ENCODE measurements around the gene AJAP1. TPM values are rescaled to one million over a fixed set of nuclear protein-coding genes. Genes with fewer than 3 reads are reported as not detected.

AJAP1 gene
- total and polyA plus RNA-seq, 10 of the 15 experiments (the other 5 are each of a cell fraction or from before 2014, with no cell fraction given), result not detected

DNA sequence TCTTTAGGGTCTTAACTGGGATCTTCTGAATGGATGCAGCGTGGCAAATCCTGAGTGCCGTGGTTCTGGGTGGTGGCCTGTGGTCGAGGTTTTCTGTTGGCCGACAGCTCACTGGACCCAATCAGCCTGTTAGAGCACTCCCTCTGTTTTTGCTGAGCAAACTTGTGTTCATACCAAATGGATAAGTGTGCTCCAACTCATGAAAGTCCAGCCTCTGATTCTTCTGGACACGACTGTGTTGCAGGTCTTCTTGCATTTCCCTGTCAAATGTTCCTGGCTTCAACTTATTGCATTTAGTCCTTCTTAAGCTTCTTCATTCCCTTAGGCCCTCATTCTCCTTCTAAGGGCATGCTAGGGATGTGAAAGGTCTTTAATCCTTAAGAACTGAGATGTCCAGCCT lies 63.7 kb downstream of the AJAP1 start:
- CTCF ChIA-PET, result no interaction called here
- RAD21 ChIA-PET (ENCODE audit: unreplicated experiment), result no interaction called here
- H3K9me3 ChIP-seq (replicated peaks; ENCODE audit: control insufficient read depth, insufficient read depth, low read length), result no peaks in the 10 kb centered on the region; the same call in 2 of the 3 replicates

DNA sequence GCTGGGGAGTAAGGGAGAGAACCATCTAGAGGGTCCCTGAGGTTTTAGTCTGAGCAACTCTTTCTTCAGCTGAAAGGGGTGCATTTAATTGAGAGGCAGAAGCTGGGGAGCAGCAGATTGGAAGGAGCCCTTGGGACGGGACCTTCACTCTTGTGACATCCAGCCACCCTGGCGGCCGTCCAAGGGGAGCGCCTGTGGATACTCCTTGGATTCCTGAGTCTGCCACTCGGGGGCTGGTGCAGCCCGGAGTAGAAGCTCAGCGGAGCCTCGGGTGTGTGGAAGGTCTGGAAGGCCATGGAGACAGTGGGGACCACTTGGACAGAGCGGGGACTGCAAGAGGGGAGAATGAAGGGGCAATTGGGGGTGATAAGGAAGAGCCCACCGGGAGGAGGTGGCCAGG lies 68.7 kb downstream of the AJAP1 start:
- ChIA-PET RAD21 (ENCODE audit: unreplicated experiment) (no interaction called here), CTCF (no interaction called here), POLR2A (no interaction called here), SMC1A (ENCODE audit: uncharacterized antibody, unreplicated experiment) (no interaction called here)
- Histone ChIP-seq H3K27me3 (replicated peaks in 1 of 2; ENCODE audit: control insufficient read depth in 2 of 2, insufficient read depth in 2 of 2, low read length in 1 of 2) (no peaks in the 10 kb centered on the region), H3K27ac (ENCODE audit: control insufficient read depth, insufficient read depth) (no peak overlapping the region), H4K20me1 (ENCODE audit: control insufficient read depth, insufficient read depth) (no peaks in the 10 kb centered on the region), H3K79me2 (ENCODE audit: control insufficient read depth, insufficient read depth, low read length) (no peaks in the 10 kb centered on the region), H2AFZ (ENCODE audit: control insufficient read depth, low read depth, low read length) (no peak overlapping the region), H3K9me3 (replicated peaks; ENCODE audit: control insufficient read depth, insufficient read depth, low read length) (no peaks in the 10 kb centered on the region), H3K9ac (ENCODE audit: control insufficient read depth, insufficient read depth, low read length) (no peak overlapping the region), H3K4me2 (ENCODE audit: control insufficient read depth, insufficient read depth) (no peak overlapping the region), H3K36me3 (ENCODE audit: control insufficient read depth in 2 of 2, insufficient read depth in 2 of 2, low read length in 1 of 2) (no peaks in the 10 kb centered on the region), H3K4me3 (no peak overlapping the region), H3K4me1 (ENCODE audit: control insufficient read depth, insufficient read depth, low read length) (no peaks in the 10 kb centered on the region)
- TF ChIP-seq TCF3 (IDR thresholded peaks at IDR 0.05; ENCODE audit: borderline replicate concordance, insufficient read depth, low read depth, low read length), result no peak
- no peak for TF ChIP-seq POLR2A (IDR thresholded peaks at IDR 0.05; ENCODE audit: low read depth, low read length)
- no peak for TF ChIP-seq NBN (IDR thresholded peaks at IDR 0.05)
- TF ChIP-seq KLF5 (IDR thresholded peaks at IDR 0.05; ENCODE audit: partially characterized antibody), result no peak
- TF ChIP-seq BCL11A (IDR thresholded peaks at IDR 0.05; ENCODE audit: low read depth, low read length), result no peak
- ATAC-seq (no peak), FAIRE-seq (no peak), DNase-seq (ENCODE audit: low read depth, low spot score) (no peak)
- in situ Hi-C loops (cut with MboI), result no loop called here
- 9% methylated on average over 10 of the region's 10 CpGs for WGBS (ENCODE audit: insufficient coverage, insufficient replicate concordance, low lambda C conversion rate, missing lambda C conversion rate)
- no TSS peak for BruUV-seq (replicated peaks)
- intact Hi-C loops (cut with micrococcal nuclease; ENCODE audit: unreplicated experiment), result no loop called here

More for the DNA sequence above, 63.7 kb downstream of the AJAP1 start:
- no peaks in the 10 kb centered on the region for H3K27me3 ChIP-seq (replicated peaks in 1 of 2; ENCODE audit: control insufficient read depth in 2 of 2, insufficient read depth in 2 of 2, low read length in 1 of 2)
- no peak for DNase-seq (ENCODE audit: low read depth, low spot score)
- FAIRE-seq, result no peak
- 1% methylated on average over 5 of the region's 5 CpGs for WGBS (ENCODE audit: insufficient coverage, insufficient replicate concordance, low lambda C conversion rate, missing lambda C conversion rate)
- no TSS peak for BruUV-seq (replicated peaks)
- no peaks in the 10 kb centered on the region for H3K4me1 ChIP-seq (ENCODE audit: control insufficient read depth, insufficient read depth, low read length)
- TF ChIP-seq NR2C2 (IDR thresholded peaks at IDR 0.05; ENCODE audit: borderline replicate concordance, control insufficient read depth, insufficient read length, low read depth) (no peak), POLR2AphosphoS2 (IDR thresholded peaks at IDR 0.05; ENCODE audit: low read depth, low read length) (no peak), CBFB (IDR thresholded peaks at IDR 0.05; ENCODE audit: low read depth) (no peak)
- TF ChIP-seq, protein P1, sequence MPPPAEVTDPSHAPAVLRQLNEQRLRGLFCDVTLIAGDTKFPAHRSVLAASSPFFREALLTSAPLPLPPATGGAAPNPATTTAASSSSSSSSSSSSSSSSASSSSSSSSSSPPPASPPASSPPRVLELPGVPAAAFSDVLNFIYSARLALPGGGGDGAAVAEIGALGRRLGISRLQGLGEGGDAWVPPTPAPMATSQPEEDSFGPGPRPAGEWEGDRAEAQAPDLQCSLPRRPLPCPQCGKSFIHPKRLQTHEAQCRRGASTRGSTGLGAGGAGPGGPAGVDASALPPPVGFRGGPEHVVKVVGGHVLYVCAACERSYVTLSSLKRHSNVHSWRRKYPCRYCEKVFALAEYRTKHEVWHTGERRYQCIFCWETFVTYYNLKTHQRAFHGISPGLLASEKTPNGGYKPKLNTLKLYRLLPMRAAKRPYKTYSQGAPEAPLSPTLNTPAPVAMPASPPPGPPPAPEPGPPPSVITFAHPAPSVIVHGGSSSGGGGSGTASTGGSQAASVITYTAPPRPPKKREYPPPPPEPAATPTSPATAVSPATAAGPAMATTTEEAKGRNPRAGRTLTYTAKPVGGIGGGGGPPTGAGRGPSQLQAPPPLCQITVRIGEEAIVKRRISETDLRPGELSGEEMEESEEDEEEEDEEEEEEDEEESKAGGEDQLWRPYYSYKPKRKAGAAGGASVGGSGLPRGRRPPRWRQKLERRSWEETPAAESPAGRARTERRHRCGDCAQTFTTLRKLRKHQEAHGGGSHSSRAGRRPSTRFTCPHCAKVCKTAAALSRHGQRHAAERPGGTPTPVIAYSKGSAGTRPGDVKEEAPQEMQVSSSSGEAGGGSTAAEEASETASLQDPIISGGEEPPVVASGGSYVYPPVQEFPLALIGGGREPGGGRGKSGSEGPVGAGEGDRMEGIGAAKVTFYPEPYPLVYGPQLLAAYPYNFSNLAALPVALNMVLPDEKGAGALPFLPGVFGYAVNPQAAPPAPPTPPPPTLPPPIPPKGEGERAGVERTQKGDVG (CRISPR knock-in tag; IDR thresholded peaks at IDR 0.05), result no peak
- intact Hi-C loops (cut with micrococcal nuclease; ENCODE audit: unreplicated experiment), result no loop called here
- no peaks in the 10 kb centered on the region for H4K20me1 ChIP-seq (ENCODE audit: control insufficient read depth, insufficient read depth)
- no peak for ATAC-seq
- no peak overlapping the region for H3K27ac ChIP-seq (ENCODE audit: control insufficient read depth, insufficient read depth)
- no peak overlapping the region for H3K9ac ChIP-seq (ENCODE audit: control insufficient read depth, insufficient read depth, low read length)
- H3K4me3 ChIP-seq, result no peak overlapping the region
- H3K36me3 ChIP-seq (ENCODE audit: control insufficient read depth in 2 of 2, insufficient read depth in 2 of 2, low read length in 1 of 2), result no peaks in the 10 kb centered on the region
- no peak overlapping the region for H2AFZ ChIP-seq (ENCODE audit: control insufficient read depth, low read depth, low read length)
- no peak overlapping the region for H3K4me2 ChIP-seq (ENCODE audit: control insufficient read depth, insufficient read depth)
- H3K79me2 ChIP-seq (ENCODE audit: control insufficient read depth, insufficient read depth, low read length), result no peaks in the 10 kb centered on the region
- ChIA-PET SMC1A (ENCODE audit: uncharacterized antibody, unreplicated experiment) (no interaction called here), POLR2A (no interaction called here)
- in situ Hi-C loops (cut with MboI), result no loop called here
